Adipose tissue (tissue), 3 donors: ENCODE data around the gene MST1. TPM values are rescaled to one million over a fixed set of nuclear protein-coding genes. Genes with fewer than 3 reads are reported as not detected.

Experiments used
- H3K27ac ChIP-seq: one replicate; pipeline ENCODE4 v1.5.1; 2013; ENCODE audit warnings: low read depth, low read length
- WGBS, 3 donors: extraction: QIAGEN DNeasy Blood & Tissue Kit; methylation state at CpG; one replicate each; pipeline ENCODE4 v1.1.7; 2013; 5-methylcytosine and 5-hydroxymethylcytosine counted together
- polyA plus RNA-seq, 3 donors: library from polyadenylated mRNA; stranded (reverse); fragments of 200-250 nt; gene quantifications; one replicate each; pipeline ENCODE4 v1.2.3, GENCODE V29; 2013
- donor health status: healthy with polysubstance abuse.
- donor health status: Bipolar disorder and iron deficiency.
- donor health status: healthy.

Gene MST1
- polyA plus RNA-seq, 3 donors: 14.3 to 22.2 (median 19.1) TPM

DNA sequence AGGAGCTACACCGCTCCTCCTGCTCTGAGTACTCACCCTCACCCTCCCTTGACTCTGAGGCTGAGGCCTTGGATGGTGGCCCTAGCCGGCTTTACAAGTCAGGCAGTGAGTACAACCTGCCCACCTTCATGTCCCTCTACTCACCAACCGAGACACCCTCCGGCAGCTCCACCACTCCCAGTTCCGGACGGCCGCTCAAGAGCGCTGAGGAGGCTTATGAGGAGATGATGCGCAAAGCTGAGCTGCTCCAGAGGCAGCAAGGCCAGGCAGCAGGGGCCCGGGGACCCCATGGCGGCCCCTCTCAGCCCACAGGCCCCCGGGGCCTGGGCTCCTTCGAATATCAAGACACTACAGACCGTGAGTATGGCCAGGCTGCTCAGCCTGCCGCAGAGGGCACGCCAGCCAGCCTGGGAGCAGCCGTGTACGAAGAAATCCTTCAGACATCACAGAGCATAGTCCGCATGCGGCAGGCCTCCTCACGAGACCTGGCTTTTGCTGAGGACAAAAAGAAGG lies 36.3 kb downstream of the MST1 start:
- H3K27ac ChIP-seq: no peak overlapping the region
- 86 to 91% (median 88%) methylated on average over 21 of the region's 21 CpGs for WGBS, 3 donors

DNA sequence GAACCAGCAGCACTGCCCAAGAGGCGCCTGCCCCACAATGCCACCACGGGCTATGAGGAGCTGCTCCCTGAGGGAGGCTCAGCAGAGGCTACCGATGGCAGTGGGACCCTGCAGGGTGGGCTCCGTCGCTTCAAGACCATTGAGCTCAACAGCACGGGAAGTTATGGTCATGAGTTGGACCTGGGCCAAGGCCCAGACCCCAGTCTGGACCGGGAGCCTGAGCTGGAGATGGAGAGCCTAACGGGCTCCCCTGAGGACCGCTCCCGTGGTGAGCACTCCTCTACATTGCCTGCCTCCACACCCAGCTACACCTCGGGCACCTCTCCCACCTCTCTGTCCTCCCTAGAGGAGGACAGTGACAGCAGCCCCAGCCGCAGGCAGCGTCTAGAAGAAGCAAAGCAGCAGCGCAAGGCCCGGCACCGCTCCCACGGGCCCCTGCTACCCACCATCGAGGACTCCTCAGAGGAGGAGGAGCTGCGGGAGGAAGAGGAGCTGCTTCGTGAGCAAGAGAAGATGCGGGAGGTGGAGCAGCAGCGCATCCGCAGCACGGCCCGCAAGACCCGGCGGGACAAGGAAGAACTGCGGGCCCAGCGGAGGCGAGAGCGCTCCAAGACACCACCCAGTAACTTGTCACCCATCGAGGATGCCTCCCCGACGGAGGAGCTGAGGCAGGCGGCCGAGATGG lies 36.9 kb downstream of the MST1 start:
- no peak overlapping the region for H3K27ac ChIP-seq
- 89 to 91% (median 91%) methylated on average over 36 of the region's 36 CpGs for WGBS, 3 donors

DNA sequence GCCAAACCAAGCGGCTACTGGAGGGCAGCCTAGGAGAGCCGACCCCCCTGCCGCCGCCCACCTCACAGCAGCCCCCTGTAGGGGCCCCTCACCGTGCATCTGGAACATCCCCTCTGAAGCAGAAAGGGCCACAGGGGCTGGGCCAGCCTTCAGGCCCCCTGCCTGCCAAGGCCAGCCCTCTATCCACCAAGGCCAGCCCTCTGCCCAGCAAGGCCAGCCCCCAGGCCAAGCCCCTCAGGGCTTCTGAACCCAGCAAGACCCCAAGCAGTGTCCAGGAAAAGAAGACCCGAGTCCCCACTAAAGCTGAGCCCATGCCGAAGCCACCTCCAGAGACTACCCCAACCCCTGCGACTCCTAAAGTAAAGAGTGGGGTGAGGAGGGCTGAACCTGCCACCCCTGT lies 38.6 kb downstream of the MST1 start:
- 64 to 77% (median 69%) methylated on average over 8 of the region's 8 CpGs for WGBS, 3 donors
- H3K27ac ChIP-seq: no peak overlapping the region

DNA sequence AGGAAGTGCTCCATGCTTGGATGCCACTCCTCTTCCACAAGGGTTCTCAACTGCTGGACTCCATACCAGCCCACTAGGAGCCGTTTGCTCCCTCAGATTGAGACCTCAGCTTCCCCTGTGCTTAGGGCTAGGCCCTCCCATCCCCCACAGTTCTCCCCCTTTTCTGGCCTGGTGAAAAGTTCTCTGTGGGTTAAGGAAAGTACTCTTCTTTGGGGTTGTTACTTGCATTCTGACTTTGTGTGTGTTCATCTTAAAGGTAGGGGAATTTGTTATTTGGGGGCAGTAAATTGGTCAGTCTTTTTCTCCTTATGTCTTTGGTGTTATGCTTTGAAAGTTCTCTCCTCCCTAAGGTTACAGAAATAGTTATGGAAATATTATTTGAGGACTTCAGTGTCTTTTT lies 39.1 kb downstream of the MST1 start:
- WGBS, 3 donors: 62 to 100% (median 63%) methylated on average over 1 of the region's 1 CpG
- no peak overlapping the region for H3K27ac ChIP-seq

DNA sequence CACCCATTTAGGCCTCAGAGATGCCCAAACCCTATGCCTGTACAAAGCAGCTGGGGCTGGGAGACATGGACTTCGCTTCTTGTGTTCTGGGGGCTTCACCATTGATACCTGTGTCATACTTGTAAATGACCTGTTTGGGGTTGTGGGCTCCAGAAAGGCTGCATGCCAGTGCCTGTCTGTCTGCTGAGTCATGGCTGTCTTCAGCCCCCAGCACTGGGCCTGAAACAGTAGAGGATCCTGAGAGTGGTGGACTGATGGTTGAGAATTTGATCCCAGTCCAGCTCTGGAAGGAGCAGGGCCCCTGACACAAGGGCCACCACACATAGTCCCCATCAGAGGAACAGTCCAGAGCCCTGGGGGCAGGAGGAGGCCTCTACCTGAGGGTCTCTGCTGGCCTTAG lies 39.7 kb downstream of the MST1 start:
- WGBS, 3 donors: 93 to 100% (median 95%) methylated on average over 1 of the region's 1 CpG
- no peak overlapping the region for H3K27ac ChIP-seq

DNA sequence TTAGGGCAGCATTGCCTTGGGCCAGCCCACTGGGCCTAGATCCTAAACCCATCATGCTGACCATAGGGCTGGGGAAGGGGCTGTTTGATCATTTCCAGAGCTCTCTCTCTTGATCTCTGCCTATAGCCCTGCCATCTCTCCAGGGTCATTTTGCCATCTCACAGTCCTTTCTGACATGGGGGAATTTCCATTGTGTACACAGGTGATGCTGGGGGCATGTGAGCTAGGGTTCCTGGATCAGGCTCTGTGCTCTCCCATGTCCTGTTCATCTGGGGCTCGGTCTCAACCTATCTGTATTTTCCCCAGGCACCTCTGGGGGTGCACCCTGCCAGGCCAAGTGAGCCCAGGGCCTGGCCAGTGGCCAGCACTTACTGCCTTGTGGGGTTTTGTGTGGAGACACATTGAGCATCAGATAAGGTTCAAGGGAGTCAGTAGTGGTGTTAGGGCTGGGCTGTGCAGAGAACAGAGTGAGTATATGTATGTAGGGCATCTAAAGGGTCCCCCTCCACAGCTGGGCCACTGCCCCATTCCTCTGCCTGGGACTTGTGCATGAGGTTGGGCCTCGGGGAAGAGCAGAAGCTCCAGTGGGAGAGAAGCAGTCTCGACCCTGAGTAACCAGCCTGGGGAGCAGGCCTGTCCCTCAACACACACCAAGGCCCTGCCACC lies 40.8 kb downstream of the MST1 start:
- no peak overlapping the region for H3K27ac ChIP-seq
- 68 to 86% (median 82%) methylated on average over 3 of the region's 3 CpGs for WGBS, 3 donors

DNA sequence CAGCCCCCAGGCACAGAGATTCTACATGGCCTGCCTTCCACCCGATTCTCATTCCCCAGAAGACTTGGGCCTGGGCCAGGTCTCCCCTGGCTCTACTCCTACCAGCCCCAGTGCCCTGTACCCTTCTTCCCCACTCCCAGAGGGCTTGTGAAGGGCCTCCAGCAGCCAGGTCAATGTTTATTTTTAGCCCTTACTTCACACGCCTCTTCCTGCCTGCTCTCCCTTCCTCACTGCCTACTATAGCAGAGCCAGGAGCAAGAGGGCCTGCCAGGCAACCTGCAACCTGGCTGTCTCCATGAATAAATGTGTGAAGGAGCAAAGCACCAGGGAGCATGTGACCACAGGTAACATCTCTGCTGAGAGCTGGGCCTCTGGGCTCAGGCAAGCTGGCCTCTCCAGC lies 41.5 kb downstream of the MST1 start:
- H3K27ac ChIP-seq: no peak overlapping the region
- WGBS, 3 donors: 44 to 65% (median 57%) methylated on average over 2 of the region's 2 CpGs

DNA sequence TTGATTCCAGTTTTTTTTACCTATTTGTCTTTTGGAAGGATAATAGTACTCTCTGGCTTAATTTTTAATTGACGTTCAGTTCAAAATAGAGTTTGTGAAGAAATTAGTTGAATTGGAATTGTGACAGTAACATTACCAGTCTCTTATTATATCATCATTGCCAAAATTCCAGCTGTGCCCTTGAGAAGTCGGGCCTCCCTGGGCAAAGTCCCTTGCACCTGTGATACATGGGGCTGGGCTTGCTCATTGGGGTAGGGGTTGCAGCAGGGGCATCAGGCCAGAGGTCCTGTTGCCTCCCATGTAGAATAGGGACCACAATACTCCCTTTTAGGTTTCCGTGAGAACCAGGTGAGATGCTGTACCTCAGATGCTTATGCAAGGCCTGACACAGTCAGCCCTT lies 43.0 kb downstream of the MST1 start:
- no peak overlapping the region for H3K27ac ChIP-seq
- 59 to 86% (median 76%) methylated on average over 3 of the region's 3 CpGs for WGBS, 3 donors

DNA sequence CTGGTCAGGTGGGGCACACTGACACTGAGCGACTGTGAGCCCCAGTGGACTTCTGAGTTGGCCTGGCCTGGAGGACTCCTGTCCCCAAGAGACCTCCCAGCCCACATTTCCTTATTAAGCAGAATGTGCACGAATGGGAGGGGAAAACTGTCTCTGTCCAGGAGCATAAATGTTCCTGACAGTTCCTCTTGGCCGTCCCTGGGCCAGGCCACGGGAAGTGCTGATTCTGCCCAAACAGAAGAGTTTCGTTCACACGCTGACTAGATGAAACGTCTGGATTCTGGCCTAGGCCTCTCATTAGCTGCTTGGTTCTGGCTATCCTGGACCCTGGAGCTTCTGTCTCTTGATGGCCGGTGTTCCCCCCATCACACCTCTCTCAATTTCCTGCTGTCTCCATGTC lies 44.6 kb downstream of the MST1 start:
- no peak overlapping the region for H3K27ac ChIP-seq
- 66 to 82% (median 66%) methylated on average over 8 of the region's 8 CpGs for WGBS, 3 donors

DNA sequence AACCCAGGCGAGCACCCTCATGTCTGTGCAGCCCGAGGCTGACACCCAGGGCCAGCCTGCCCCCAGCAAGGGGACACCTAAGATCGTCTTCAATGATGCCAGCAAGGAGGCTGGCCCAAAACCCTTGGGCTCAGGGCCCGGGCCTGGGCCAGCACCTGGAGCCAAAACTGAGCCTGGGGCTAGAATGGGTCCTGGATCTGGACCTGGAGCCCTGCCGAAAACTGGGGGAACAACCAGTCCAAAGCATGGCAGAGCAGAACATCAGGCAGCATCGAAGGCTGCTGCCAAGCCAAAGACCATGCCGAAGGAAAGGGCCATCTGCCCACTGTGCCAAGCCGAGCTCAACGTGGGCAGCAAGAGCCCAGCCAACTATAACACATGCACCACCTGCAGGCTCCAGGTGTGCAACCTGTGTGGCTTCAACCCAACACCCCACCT lies 46.5 kb downstream of the MST1 start:
- WGBS, 3 donors: 88 to 94% (median 94%) methylated on average over 9 of the region's 9 CpGs
- no peak overlapping the region for H3K27ac ChIP-seq

DNA sequence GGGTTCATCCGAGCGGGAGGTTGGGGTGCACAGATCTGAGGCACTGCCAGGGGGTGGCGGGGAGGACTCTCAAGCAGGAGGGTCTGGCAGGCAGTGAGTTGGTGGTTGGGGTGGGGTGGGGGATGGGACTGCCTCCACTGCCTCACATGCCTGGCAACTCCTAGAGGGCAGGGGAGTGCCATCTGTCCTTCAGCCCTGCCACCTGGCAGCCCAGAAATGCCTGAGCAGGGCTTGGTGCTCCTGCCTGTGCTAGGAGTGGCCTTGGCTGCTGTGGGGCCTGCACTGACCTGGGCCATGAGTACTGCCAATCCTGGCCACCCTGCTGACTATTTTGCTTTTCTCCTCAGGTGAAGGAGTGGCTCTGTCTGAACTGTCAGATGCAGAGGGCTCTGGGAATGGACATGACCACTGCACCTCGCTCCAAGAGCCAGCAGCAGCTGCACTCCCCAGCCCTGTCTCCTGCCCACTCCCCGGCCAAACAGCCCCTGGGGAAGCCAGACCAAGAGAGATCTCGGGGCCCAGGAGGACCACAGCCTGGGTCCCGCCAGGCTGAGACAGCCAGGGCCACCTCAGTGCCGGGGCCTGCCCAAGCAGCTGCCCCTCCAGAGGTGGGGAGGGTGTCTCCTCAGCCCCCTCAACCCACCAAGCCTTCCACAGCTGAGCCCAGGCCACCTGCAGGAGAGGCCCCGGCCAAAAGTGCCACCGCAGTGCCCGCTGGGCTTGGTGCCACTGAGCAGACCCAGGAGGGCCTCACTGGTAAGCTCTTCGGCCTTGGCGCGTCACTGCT lies 47.2 kb downstream of the MST1 start:
- 90 to 97% (median 94%) methylated on average over 13 to 14 of the region's 14 CpGs for WGBS, 3 donors
- no peak overlapping the region for H3K27ac ChIP-seq

DNA sequence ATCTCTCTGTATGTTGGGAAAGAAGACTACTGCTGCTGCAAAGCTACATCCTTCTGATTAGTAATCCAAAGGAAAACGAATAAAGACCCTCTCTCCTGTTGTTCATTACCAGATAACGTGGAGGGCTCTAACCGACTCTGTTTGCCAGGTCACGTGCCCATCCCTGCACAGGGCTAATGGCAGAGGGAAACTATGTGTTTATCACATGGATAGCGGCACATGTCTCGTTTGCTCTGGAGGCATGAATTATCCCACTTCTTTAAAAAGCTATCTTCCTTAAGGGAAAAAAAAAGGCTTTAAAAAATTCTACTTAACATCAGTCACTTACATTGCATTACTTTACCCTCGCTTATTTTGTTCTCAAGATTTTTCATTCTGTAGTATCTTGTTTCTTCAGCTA lies 48.0 kb downstream of the MST1 start:
- no peak overlapping the region for H3K27ac ChIP-seq
- 61 to 68% (median 64%) methylated on average over 7 of the region's 7 CpGs for WGBS, 3 donors

DNA sequence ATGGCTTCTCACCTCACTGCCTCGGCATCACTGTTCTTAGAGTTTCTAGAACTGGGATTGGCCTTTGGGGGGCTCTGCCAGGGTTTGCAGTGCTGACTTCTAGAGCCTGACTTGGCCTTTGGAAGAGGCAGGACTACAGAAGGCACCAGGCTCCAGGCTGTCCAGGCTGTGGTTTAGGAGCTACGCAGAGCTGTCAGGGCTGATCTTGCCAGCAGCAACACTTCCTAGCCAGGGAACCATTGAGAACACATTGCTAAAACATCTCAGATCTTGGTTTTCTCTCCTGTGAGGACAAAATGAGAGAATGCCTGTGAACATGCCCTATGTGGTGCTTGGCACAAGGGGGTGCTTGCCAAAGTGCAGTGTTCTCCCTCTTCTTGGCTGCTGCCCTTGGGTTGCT lies 49.7 kb downstream of the MST1 start:
- H3K27ac ChIP-seq: no peak overlapping the region
- 75 to 88% (median 84%) methylated on average over 2 of the region's 2 CpGs for WGBS, 3 donors

DNA sequence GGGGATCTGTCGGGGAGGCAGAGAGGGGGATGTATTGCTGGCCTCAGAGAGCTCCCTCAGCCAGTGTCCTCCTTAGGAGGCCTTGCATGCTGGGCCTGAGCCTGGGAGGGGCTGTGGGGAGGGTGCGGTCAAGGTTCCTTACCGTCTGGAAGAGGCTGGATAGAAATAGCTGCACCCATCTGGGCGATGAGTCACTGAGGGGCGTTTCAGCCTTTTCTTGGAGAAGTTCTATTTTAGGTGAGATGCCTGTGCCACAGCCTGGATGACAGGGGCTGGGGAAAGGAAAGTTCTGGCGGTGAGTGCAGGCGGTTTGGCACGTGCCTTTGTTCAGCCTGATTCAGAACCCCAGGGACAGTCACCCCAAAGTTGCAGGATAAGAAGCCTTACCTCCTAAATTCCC lies 50.8 kb downstream of the MST1 start:
- H3K27ac ChIP-seq: no peak overlapping the region
- 62 to 74% (median 62%) methylated on average over 8 of the region's 8 CpGs for WGBS, 3 donors

DNA sequence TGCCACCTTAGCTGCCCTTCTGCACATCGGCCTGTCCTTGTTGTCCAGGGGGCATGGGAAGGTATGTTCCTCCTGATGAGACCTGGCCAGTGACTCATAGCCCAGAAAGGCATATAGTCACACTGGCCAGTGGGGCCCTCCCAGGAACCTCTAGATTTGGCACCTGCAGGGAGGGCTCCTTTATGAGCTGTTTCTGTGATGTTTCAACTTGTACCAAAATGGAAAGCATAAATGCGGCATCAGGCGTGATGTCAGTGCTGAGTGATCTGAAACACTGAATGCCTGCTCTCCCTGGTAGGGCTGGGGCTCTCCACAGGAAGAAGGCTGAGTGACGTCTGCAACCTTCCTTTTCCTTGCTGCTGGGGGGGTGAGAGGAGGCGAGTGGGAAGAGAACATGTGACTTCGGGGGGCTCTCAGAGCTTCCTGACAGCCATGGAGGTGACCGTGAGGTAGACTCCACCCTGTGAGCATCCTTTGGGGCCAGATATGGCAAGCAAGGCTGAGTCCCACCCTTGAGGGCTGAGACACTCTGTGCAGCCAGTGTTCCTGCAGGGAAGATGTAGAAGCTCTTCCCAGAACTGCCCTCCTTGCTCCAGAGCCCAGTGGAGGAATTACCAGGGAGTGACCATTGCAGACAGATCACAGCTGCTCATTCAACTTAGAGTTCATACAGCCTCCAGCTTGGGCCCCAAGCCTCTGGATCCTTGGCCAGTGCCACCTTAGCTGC lies 52.2 kb downstream of the MST1 start:
- no peak overlapping the region for H3K27ac ChIP-seq
- WGBS, 3 donors: 49 to 63% (median 49%) methylated on average over 7 of the region's 7 CpGs

DNA sequence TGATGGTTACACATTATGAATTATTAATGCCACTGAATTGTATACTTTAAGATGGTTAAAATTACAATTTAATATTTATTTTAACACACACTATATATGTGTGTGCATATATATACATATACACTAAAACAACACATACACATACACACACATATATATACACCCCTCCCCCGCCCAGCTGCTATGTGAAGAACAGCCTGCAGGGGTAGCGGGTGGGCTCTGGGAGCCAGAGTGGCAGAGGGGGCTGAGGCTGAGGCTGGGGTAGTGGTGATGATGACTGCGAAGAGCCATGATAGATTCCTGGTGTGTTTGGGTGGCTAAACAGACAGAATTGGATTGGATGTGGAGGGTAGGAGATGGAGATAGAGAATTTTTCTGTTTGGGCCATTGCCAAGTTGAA lies 54.5 kb downstream of the MST1 start:
- 74 to 84% (median 82%) methylated on average over 3 of the region's 3 CpGs for WGBS, 3 donors
- H3K27ac ChIP-seq: no peak overlapping the region
